GM12801 (cell line): ENCODE data around the gene DLAT.

Source experiments
- TF ChIP-seq, protein P1 (sequence below): IDR thresholded peaks from one replicate; pipeline ENCODE4 v1.5.1; 2011; ENCODE audit warnings: control low read depth; ENCODE audit not compliant: insufficient read length; ENCODE audit errors: extremely low read depth

DLAT gene

DNA sequence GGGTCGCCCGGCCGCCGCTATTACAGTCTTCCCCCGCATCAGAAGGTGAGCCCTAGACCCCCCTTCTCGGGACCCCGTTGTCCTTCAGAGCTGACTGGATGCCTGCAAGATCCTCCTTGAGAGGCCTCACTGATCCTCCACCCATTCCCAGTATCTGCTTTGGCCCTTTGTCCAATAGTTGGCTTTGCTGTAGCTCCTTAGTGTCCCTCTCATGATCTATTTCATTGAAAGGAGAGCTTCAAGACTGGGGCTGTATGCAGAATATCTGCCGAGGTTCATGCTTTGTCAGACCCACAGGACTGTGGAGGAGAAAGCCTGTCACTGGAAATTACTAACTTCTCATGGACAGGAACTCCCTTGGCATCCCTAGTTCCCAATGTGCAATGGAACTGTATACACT is 499 bp downstream of the DLAT start:
- TF ChIP-seq, protein P1, sequence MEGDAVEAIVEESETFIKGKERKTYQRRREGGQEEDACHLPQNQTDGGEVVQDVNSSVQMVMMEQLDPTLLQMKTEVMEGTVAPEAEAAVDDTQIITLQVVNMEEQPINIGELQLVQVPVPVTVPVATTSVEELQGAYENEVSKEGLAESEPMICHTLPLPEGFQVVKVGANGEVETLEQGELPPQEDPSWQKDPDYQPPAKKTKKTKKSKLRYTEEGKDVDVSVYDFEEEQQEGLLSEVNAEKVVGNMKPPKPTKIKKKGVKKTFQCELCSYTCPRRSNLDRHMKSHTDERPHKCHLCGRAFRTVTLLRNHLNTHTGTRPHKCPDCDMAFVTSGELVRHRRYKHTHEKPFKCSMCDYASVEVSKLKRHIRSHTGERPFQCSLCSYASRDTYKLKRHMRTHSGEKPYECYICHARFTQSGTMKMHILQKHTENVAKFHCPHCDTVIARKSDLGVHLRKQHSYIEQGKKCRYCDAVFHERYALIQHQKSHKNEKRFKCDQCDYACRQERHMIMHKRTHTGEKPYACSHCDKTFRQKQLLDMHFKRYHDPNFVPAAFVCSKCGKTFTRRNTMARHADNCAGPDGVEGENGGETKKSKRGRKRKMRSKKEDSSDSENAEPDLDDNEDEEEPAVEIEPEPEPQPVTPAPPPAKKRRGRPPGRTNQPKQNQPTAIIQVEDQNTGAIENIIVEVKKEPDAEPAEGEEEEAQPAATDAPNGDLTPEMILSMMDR: no peak

DNA sequence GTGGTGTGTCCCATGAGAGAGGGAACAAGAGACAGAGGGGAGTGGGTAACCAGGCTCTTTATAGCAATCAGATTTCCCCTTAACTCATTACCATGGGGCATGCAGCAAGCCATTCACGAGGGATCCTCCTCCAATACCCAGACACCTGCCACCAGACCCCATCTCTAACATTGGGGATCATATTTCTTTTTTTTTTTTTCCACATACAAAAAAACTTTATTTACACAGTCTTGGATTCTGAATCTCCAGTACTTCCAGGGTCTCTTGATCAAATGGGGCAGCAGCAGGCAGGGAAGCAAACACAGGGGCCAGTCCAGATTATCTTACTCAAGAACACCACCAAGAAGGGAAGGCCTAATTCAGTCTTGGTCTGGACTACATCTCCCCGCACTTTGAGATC is 4.3 kb downstream of the DLAT start:
- TF ChIP-seq, protein P1: no peak

DNA sequence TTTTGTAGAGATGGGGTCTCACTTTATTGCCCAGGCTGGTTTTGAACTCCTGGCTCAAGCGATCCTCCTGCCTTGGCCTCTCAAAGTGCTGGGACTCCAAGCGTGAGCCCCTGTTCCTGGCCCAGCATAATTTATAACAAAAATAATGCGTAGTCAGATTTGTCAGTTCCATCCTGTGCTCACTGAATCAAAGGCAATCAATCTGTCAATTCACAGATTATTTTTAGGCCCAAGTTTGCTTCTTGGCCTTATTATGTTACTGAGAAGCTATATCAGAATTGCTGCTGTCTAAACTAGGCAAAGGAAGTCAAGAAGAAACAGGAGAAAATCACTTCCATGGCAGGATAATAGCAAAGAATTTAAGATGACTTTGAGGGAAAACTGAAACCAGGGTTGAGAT is 8.7 kb downstream of the DLAT start:
- TF ChIP-seq, protein P1: no peak

DNA sequence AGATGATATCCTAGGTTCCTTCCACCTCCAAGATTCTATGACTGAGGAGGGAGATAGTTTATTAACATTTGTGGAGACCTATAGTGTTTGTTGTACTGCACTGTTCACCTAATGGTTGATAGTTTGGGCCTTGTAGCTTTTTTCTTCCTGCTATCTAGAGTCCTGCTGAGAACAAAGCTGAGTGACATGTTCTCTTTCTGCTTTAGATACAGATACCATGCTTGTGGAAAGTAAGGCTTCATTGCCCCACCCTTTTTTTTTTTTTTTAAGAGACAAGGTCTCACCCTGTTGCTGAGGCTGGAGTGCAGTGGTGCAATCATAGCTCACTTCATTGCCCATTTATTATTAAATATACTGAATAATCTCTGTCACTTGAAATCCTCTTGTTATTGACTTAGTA is 12.3 kb downstream of the DLAT start:
- TF ChIP-seq, protein P1: no peak

GRCh38 chr11:112042161-112042960 is 17.2 kb downstream of the DLAT start:
- TF ChIP-seq, protein P1: no peak

GRCh38 chr11:112042961-112043304 is 17.7 kb downstream of the DLAT start:
- TF ChIP-seq, protein P1: no peak

DNA sequence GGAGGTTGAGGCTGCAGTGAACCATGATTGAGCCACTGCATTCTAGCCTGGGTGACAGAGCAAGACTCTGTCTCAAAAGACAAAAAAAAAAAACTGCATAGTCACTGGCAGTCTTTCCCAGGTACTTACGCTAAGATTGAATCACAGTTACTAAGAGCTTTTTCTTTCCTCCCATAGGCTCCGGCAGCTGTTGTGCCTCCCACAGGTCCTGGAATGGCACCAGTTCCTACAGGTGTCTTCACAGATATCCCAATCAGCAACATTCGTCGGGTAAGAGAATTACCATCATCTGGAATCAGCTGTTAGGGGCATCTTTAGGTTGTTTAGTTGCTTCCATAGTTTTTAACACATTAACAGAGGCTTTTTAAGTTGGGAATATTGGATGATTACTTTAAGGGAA is 19.8 kb downstream of the DLAT start:
- TF ChIP-seq, protein P1: no peak

GRCh38 chr11:112049777-112050176 is 24.6 kb downstream of the DLAT start:
- TF ChIP-seq, protein P1: no peak
